HepG2 (cell line): ENCODE measurements around the gene GGA3. TPM values are rescaled to one million over a fixed set of nuclear protein-coding genes. Genes with fewer than 3 reads are reported as not detected.
A peak's percentile ranks its signal among the peaks of the same experiment; 100 is the strongest.

ENCODE experiments used
- ARID5B ChIP-seq: IDR thresholded peaks from 2 replicates; pipeline ENCODE4 v1.4.0; 2020; ENCODE audit warnings: mild to moderate bottlenecking, missing genetic modification reagents
- ATRX ChIP-seq: sonication (generic); formaldehyde crosslinking; IDR thresholded peaks from 2 replicates; pipeline ENCODE4 v1.4.0; 2020; ENCODE audit warnings: missing genetic modification reagents, borderline replicate concordance
- GFI1 ChIP-seq: sonication (generic); formaldehyde crosslinking; IDR thresholded peaks from 2 replicates; pipeline ENCODE4 v1.5.0; 2020; ENCODE audit warnings: missing genetic modification reagents, mild to moderate bottlenecking, borderline replicate concordance
- KDM1A ChIP-seq: IDR thresholded peaks from 2 replicates; pipeline ENCODE4 v1.6.1; 2016; ENCODE audit warnings: missing compliant biosample characterization
- KIAA2018 ChIP-seq: sonication (generic); formaldehyde crosslinking; IDR thresholded peaks from 2 replicates; pipeline ENCODE4 v1.5.0; 2020; ENCODE audit warnings: mild to moderate bottlenecking, missing genetic modification reagents, borderline replicate concordance
- MATR3 ChIP-seq: sonication (generic); formaldehyde crosslinking; IDR thresholded peaks from 2 replicates; pipeline ENCODE4 v1.4.0; 2020; ENCODE audit warnings: missing genetic modification reagents
- NBN ChIP-seq: fragments of 450-650 bp; conservative IDR thresholded peaks from 2 replicates; pipeline ENCODE4 v1.6.1; 2017
- NCOA5 ChIP-seq: sonication (generic); formaldehyde crosslinking; IDR thresholded peaks from 2 replicates; pipeline ENCODE4 v1.4.0; 2020; ENCODE audit warnings: missing genetic modification reagents
- SMAD1 ChIP-seq: sonication (generic); formaldehyde crosslinking; IDR thresholded peaks from 2 replicates; pipeline ENCODE4 v1.4.0; 2020; ENCODE audit warnings: missing genetic modification reagents, low read depth, mild to moderate bottlenecking, borderline replicate concordance
- SMARCC2 ChIP-seq: fragments of 450-650 bp; IDR thresholded peaks from 2 replicates; pipeline ENCODE4 v1.6.1; 2017; ENCODE audit warnings: antibody characterized with exemption, mild to moderate bottlenecking
- SNAI1 ChIP-seq: sonication (generic); formaldehyde crosslinking; IDR thresholded peaks from 2 replicates; pipeline ENCODE4 v1.5.0; 2020; ENCODE audit warnings: mild to moderate bottlenecking, missing genetic modification reagents, borderline replicate concordance
- TEAD3 ChIP-seq: optimal IDR thresholded peaks from 2 replicates; pipeline ENCODE3; 2016; ENCODE audit warnings: borderline replicate concordance
- THRA ChIP-seq: sonication (generic); formaldehyde crosslinking; IDR thresholded peaks from 2 replicates; pipeline ENCODE4 v1.4.0; 2020; ENCODE audit warnings: missing genetic modification reagents, borderline replicate concordance
- polyA plus RNA-seq, 8 experiments: library from polyadenylated mRNA; depleted of rRNA in 3 of 8; stranded (reverse) in 7 of 8; unstranded in 1 of 8; fragments of >200 nt; fragmentation: Illumina TruSeq in 4 of 8; extraction: Trizol in 4 of 8; gene quantifications; 2 replicates each; pipeline versions ENCODE4 v1.2.1 to v1.2.3, GENCODE V29; 2011 to 2016; ENCODE audit warnings: low read depth in 4 of 8, missing spikeins in 1 of 8, mixed read lengths in 1 of 8; ENCODE audit not compliant: insufficient read depth in 1 of 8
- total RNA-seq, 5 experiments: library from RNA; depleted of rRNA; stranded (reverse); fragments of >200 nt; fragmentation: Illumina TruSeq; extraction: Trizol; gene quantifications; 2 replicates each; pipeline ENCODE4 v1.2.3, GENCODE V29; 2016; ENCODE audit warnings: low read depth in 1 of 5

The GGA3 gene
- total and polyA plus RNA-seq, 2 of the 13 experiments (the other 11 are each of a cell fraction or from before 2014, with no cell fraction given), result 28.4 to 43.7 TPM

- TF ChIP-seq ARID5B (CRISPR knock-in tag) (peak; percentile 52), MATR3 (CRISPR knock-in tag) (no peak), KIAA2018 (CRISPR knock-in tag) (no peak), KDM1A (CRISPR knock-in tag) (no peak), TEAD3 (CRISPR knock-in tag) (no peak), NBN (no peak), SNAI1 (no peak), SMAD1 (CRISPR knock-in tag) (no peak), NCOA5 (CRISPR knock-in tag) (no peak), ATRX (CRISPR knock-in tag) (no peak), SMARCC2 (no peak), THRA (CRISPR knock-in tag) (0 out of 2 replicates have a peak, but pooled peaks have one; percentile 37), GFI1 (CRISPR knock-in tag) (no peak)
Measured at GRCh38 chr17:75199886-75200618, 61.4 kb downstream of the GGA3 start (continued).
